DND-41 (cell line): ENCODE results near the gene TLCD2.

ENCODE experiments used
- ATAC-seq: fragments of 200-7000 bp; cut with Tn5 transposase; 3 replicates; pipeline ENCODE4 v1.9.1; 2021; ENCODE audit warnings: low read depth; ENCODE audit not compliant: insufficient read depth
- DNase-seq: peaks from one replicate; pipeline ENCODE4 v3.0.0-alpha.2; 2020
- H2AFZ ChIP-seq: 2 replicates; pipeline ENCODE4 v1.6.0; 2012; ENCODE audit warnings: low read depth, low read length
- H3K27ac ChIP-seq: 2 replicates; pipeline ENCODE4 v1.5.1; 2012; ENCODE audit warnings: low read length, inconsistent platforms
- H3K27me3 ChIP-seq: fragments of 200-600 bp; sonication (generic); 2 replicates; pipeline ENCODE4 v1.6.0; 2012; ENCODE audit warnings: low read length, mild to moderate bottlenecking, inconsistent platforms; ENCODE audit not compliant: insufficient read depth, poor library complexity
- H3K36me3 ChIP-seq: 2 replicates; pipeline ENCODE4 v1.5.1; 2012; ENCODE audit warnings: low read length, inconsistent platforms; ENCODE audit not compliant: insufficient read depth
- H3K4me1 ChIP-seq: 2 replicates; pipeline ENCODE4 v1.5.1; 2012; ENCODE audit warnings: mild to moderate bottlenecking, low read length; ENCODE audit not compliant: insufficient read depth
- H3K4me2 ChIP-seq: 2 replicates; pipeline ENCODE4 v1.6.0; 2012; ENCODE audit warnings: mild to moderate bottlenecking, moderate library complexity, low read length, inconsistent platforms; ENCODE audit not compliant: insufficient read depth
- H3K4me3 ChIP-seq, 2 experiments: fragments of 200-600 bp in 1 of 2; shearing (Covaris generic) in 1 of 2; 2 replicates each; pipeline ENCODE4 v1.5.1; 2012 to 2016; ENCODE audit warnings: inconsistent platforms in 2 of 2, low read length in 2 of 2, mild to moderate bottlenecking in 2 of 2, low read depth in 1 of 2, moderate library complexity in 1 of 2
- H3K79me2 ChIP-seq: 2 replicates; pipeline ENCODE4 v1.6.0; 2012; ENCODE audit warnings: low read length, inconsistent platforms; ENCODE audit not compliant: insufficient read depth
- H3K9ac ChIP-seq: 2 replicates; pipeline ENCODE4 v1.6.0; 2012; ENCODE audit warnings: low read depth, mild to moderate bottlenecking, inconsistent platforms, low read length, moderate library complexity
- H3K9me3 ChIP-seq: 2 replicates; pipeline ENCODE4 v1.5.1; 2012; ENCODE audit warnings: low read length, moderate library complexity, mild to moderate bottlenecking, inconsistent platforms; ENCODE audit not compliant: insufficient read depth, severe bottlenecking
- H4K20me1 ChIP-seq: 2 replicates; pipeline ENCODE4 v1.6.0; 2012; ENCODE audit warnings: low read length; ENCODE audit not compliant: insufficient read depth
- EZH2 ChIP-seq: IDR thresholded peaks from 3 replicates; pipeline ENCODE4 v1.6.1; 2012; ENCODE audit warnings: borderline replicate concordance, low read depth, mild to moderate bottlenecking, moderate library complexity, low read length, inconsistent platforms; ENCODE audit not compliant: severe bottlenecking
- TF ChIP-seq, protein P1 (sequence below): IDR thresholded peaks from 2 replicates; pipeline ENCODE4 v1.5.1; 2012; ENCODE audit warnings: borderline replicate concordance, low read length, moderate library complexity, mild to moderate bottlenecking; ENCODE audit not compliant: poor library complexity, severe bottlenecking; ENCODE audit errors: extremely low read depth

Gene TLCD2

DNA sequence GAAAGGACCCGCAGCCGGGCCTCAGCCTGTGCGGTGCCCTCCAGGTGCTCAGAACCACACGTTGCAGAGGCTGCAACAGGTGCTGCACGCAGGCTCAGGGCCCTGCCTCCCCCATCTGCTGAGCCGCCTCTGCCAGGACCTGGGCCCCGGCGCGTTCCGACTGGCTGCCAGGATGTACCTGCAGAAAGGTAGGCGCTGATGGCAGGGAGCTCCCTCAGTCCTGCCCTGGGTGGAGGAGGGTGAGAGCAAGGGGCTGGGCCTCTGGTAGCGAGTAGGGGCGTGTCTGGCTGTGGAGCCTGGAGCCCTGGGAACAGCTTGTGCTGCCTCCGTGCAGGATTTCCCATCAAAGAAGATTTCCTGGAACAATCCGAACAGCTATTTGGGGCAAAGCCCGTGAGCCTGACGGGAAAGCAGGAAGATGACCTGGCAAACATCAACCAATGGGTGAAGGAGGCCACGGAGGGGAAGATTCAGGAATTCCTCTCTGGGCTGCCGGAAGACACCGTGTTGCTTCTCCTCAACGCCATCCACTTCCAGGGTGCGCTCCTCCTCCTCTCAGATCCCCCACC, 36.9 kb upstream of the TLCD2 start:
- Histone ChIP-seq H3K9ac (no peak overlapping the region), H4K20me1 (no peaks in the 10 kb centered on the region; the same call in 1 of the 2 replicates), H3K4me3 (no peak overlapping the region), H3K27ac (no peak overlapping the region), H3K36me3 (no peaks in the 10 kb centered on the region), H3K4me1 (no peaks in the 10 kb centered on the region), H3K9me3 (no peaks in the 10 kb centered on the region), H3K4me2 (no peak overlapping the region), H2AFZ (no peak overlapping the region), H3K79me2 (no peaks in the 10 kb centered on the region), H3K27me3 (no peaks in the 10 kb centered on the region)
- TF ChIP-seq, protein P1, sequence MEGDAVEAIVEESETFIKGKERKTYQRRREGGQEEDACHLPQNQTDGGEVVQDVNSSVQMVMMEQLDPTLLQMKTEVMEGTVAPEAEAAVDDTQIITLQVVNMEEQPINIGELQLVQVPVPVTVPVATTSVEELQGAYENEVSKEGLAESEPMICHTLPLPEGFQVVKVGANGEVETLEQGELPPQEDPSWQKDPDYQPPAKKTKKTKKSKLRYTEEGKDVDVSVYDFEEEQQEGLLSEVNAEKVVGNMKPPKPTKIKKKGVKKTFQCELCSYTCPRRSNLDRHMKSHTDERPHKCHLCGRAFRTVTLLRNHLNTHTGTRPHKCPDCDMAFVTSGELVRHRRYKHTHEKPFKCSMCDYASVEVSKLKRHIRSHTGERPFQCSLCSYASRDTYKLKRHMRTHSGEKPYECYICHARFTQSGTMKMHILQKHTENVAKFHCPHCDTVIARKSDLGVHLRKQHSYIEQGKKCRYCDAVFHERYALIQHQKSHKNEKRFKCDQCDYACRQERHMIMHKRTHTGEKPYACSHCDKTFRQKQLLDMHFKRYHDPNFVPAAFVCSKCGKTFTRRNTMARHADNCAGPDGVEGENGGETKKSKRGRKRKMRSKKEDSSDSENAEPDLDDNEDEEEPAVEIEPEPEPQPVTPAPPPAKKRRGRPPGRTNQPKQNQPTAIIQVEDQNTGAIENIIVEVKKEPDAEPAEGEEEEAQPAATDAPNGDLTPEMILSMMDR, result no peak
- TF ChIP-seq EZH2, result no peak
- DNase-seq, result no peak
- no peak for ATAC-seq

DNA sequence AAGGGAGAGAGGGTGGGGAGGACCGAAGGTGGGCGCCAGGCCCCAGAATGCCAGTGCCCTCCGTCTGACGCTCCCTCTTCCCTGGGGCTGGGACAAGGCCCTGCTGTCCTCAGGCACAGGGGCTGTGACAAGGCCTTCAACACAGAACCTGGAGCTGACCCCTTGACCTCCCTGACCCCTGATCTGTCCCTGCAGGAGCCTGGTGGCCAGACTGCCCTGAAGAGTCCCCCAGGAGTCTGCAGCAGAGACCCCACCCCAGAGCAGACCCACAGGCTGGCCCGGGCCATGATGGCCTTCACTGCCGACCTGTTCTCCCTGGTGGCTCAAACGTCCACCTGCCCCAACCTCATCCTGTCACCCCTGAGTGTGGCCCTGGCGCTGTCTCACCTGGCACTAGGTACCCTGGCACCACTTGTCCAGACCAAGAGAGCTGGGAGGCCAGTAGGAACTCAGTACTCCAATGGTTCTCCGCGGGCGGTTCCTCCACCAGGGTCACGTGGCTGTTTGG, 35.4 kb upstream of the TLCD2 start:
- no peaks in the 10 kb centered on the region for H3K4me1 ChIP-seq
- no peaks in the 10 kb centered on the region; the same call in 1 of the 2 replicates for H4K20me1 ChIP-seq
- no peaks in the 10 kb centered on the region for H3K27me3 ChIP-seq
- no peak overlapping the region for H3K4me3 ChIP-seq
- DNase-seq, result no peak
- no peak for ATAC-seq
- H3K9ac ChIP-seq, result no peak overlapping the region
- no peaks in the 10 kb centered on the region for H3K36me3 ChIP-seq
- no peak overlapping the region for H2AFZ ChIP-seq
- H3K79me2 ChIP-seq, result no peaks in the 10 kb centered on the region
- H3K4me2 ChIP-seq, result no peak overlapping the region
- H3K27ac ChIP-seq, result no peak overlapping the region
- no peaks in the 10 kb centered on the region for H3K9me3 ChIP-seq
- TF ChIP-seq, protein P1, result no peak
- TF ChIP-seq EZH2, result no peak

DNA sequence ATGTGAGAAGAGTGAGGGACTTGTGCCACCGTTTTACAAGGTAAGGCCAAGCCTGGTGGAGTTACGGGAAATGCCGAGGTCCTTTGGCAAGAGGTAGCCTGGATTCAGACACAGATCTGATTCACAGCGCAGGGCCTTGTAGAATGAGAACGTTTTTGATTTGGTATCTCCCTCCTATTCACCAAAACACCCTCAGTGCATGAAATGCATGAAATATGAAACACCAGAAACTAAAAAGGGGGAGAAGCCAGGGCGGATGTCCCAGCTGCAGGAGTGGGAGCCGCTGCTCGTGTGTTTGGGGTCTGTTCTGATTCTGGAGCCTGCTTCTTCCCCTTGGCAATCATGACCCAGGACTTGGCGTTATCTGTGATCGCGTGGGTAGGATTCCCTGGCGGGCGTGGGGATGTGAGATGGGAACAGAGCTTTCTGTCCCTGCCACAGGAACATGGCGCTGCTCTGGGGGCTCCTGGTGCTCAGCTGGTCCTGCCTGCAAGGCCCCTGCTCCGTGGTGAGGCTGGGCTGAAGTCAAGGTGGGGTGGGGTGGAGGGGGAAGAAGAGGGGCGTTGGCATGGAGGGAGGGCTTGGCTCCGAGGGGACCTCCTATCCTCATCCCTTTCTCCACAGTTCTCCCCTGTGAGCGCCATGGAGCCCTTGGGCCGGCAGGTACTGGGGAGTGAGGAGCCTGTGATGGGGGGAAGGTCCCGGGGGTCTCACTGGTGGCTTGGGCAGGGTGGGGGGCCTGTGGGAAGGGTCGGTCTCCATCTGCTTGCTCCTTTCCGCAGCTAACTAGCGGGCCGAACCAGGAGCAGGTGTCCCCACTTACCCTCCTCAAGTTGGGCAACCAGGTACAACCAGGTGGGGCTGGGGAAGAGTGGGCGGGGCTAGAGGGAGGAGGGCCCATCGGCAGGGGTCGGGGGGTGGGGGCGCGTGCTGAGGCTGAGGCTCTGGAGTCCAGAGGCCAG, 34.7 kb upstream of the TLCD2 start:
- Histone ChIP-seq H3K27ac (no peak overlapping the region), H3K4me2 (no peak overlapping the region), H2AFZ (no peak overlapping the region), H3K79me2 (no peaks in the 10 kb centered on the region), H4K20me1 (no peaks in the 10 kb centered on the region; the same call in 1 of the 2 replicates), H3K9me3 (no peaks in the 10 kb centered on the region), H3K4me1 (no peaks in the 10 kb centered on the region), H3K27me3 (no peaks in the 10 kb centered on the region), H3K9ac (no peak overlapping the region), H3K4me3 (no peak overlapping the region), H3K36me3 (no peaks in the 10 kb centered on the region)
- no peak for TF ChIP-seq EZH2
- TF ChIP-seq, protein P1, result no peak
- DNase-seq (no peak), ATAC-seq (no peak)
